Measurements from ENCODE around the gene KCNMB1. TPM values are rescaled to one million over a fixed set of nuclear protein-coding genes. Genes with fewer than 3 reads are reported as not detected.
A peak's percentile ranks its signal among the peaks of the same experiment; 100 is the strongest.

Gene KCNMB1
- not detected for total RNA-seq

- no peak for DNase-seq (ENCODE audit: low spot score)
- no peaks in the 10 kb centered on the region for H3K36me3 Mint-ChIP-seq
- H3K4me3 Mint-ChIP-seq, result no peak within 1 kb of the TSS
- H3K9me3 Mint-ChIP-seq, result no peaks in the 10 kb centered on the region
- peaks cover 0 to 8% of the 10 kb centered on the region in 2 donors for H3K27me3 Mint-ChIP-seq
- ATAC-seq, result no peak
- no peak within 1 kb of the TSS for H3K27ac Mint-ChIP-seq
- peaks cover 4 to 10% of the 10 kb centered on the region in 2 donors for H3K4me1 Mint-ChIP-seq (ENCODE audit: low read depth in 2 of 2)
These were observed at the start of gene KCNMB1 for GRCh38 chr5:170388818-170389549. Gene KCNMB1 (minus strand): TSS chr5:170389367. CDS start chr5:170385447, 3,920 bp downstream.

GRCh38 chr5:170438581-170438980 lies 49.4 kb upstream of the KCNMB1 start:
- ATAC-seq (no peak), DNase-seq (ENCODE audit: low spot score) (no peak)
- Mint-ChIP-seq H3K9me3 (no peaks in the 10 kb centered on the region), H3K27ac (no peak overlapping the region), H3K27me3 (no peaks in the 10 kb centered on the region), H3K4me3 (no peak overlapping the region), H3K36me3 (no peaks in the 10 kb centered on the region), H3K4me1 (ENCODE audit: low read depth in 2 of 2) (no peaks in the 10 kb centered on the region)

- Mint-ChIP-seq H3K36me3 (no peaks in the 10 kb centered on the region), H3K4me3 (no peak overlapping the region), H3K27me3 (no peaks in the 10 kb centered on the region), H3K4me1 (ENCODE audit: low read depth in 2 of 2) (no peaks in the 10 kb centered on the region), H3K27ac (no peak overlapping the region), H3K9me3 (no peaks in the 10 kb centered on the region)
- DNase-seq (ENCODE audit: low spot score) (no peak), ATAC-seq (no peak)
These were observed 48.6 kb upstream of the KCNMB1 start for GRCh38 chr5:170437621-170438375.

GRCh38 chr5:170436335-170436734 lies 47.2 kb upstream of the KCNMB1 start:
- no peak overlapping the region for H3K27ac Mint-ChIP-seq
- ATAC-seq (no peak), DNase-seq (ENCODE audit: low spot score) (no peak)
- no peaks in the 10 kb centered on the region for H3K36me3 Mint-ChIP-seq
- H3K27me3 Mint-ChIP-seq, result peaks cover 0 to 3% of the 10 kb centered on the region in 2 donors
- no peak overlapping the region for H3K4me3 Mint-ChIP-seq
- no peaks in the 10 kb centered on the region for H3K4me1 Mint-ChIP-seq (ENCODE audit: low read depth in 2 of 2)
- no peaks in the 10 kb centered on the region for H3K9me3 Mint-ChIP-seq

GRCh38 chr5:170434966-170435605 lies 45.9 kb upstream of the KCNMB1 start:
- Mint-ChIP-seq H3K27ac (no peak overlapping the region), H3K27me3 (peaks cover 0 to 6% of the 10 kb centered on the region in 2 donors), H3K4me3 (no peak overlapping the region), H3K36me3 (no peaks in the 10 kb centered on the region), H3K9me3 (no peaks in the 10 kb centered on the region), H3K4me1 (ENCODE audit: low read depth in 2 of 2) (no peaks in the 10 kb centered on the region)
- ATAC-seq (peak; percentile 58 to 73), DNase-seq (ENCODE audit: low spot score) (no peak)

- Mint-ChIP-seq H3K4me3 (no peak overlapping the region), H3K27me3 (peaks cover 7 to 8% of the 10 kb centered on the region in 2 donors), H3K4me1 (ENCODE audit: low read depth in 2 of 2) (no peaks in the 10 kb centered on the region), H3K27ac (no peak overlapping the region), H3K36me3 (no peaks in the 10 kb centered on the region), H3K9me3 (no peaks in the 10 kb centered on the region)
- no peak for ATAC-seq
- no peak for DNase-seq (ENCODE audit: low spot score)
These were observed 43.5 kb upstream of the KCNMB1 start for GRCh38 chr5:170432669-170433068.

GRCh38 chr5:170431571-170431970 lies 42.4 kb upstream of the KCNMB1 start:
- no peaks in the 10 kb centered on the region for H3K36me3 Mint-ChIP-seq
- H3K4me3 Mint-ChIP-seq, result no peak overlapping the region
- peaks cover 7 to 8% of the 10 kb centered on the region in 2 donors for H3K27me3 Mint-ChIP-seq
- no peak overlapping the region for H3K27ac Mint-ChIP-seq
- no peaks in the 10 kb centered on the region for H3K9me3 Mint-ChIP-seq
- H3K4me1 Mint-ChIP-seq (ENCODE audit: low read depth in 2 of 2), result no peaks in the 10 kb centered on the region
- no peak for ATAC-seq
- no peak for DNase-seq (ENCODE audit: low spot score)

GRCh38 chr5:170430866-170431437 lies 41.8 kb upstream of the KCNMB1 start:
- Mint-ChIP-seq H3K36me3 (no peaks in the 10 kb centered on the region), H3K4me3 (no peak overlapping the region), H3K27ac (no peak overlapping the region), H3K27me3 (peaks cover 7 to 8% of the 10 kb centered on the region in 2 donors), H3K9me3 (no peaks in the 10 kb centered on the region), H3K4me1 (ENCODE audit: low read depth in 2 of 2) (no peaks in the 10 kb centered on the region)
- DNase-seq (ENCODE audit: low spot score) (no peak), ATAC-seq (no peak)

- no peak for DNase-seq (ENCODE audit: low spot score)
- H3K9me3 Mint-ChIP-seq, result no peaks in the 10 kb centered on the region
- no peak overlapping the region for H3K4me3 Mint-ChIP-seq
- peaks cover 7 to 8% of the 10 kb centered on the region in 2 donors for H3K27me3 Mint-ChIP-seq
- no peaks in the 10 kb centered on the region for H3K4me1 Mint-ChIP-seq (ENCODE audit: low read depth in 2 of 2)
- H3K36me3 Mint-ChIP-seq, result no peaks in the 10 kb centered on the region
- no peak for ATAC-seq
- no peak overlapping the region for H3K27ac Mint-ChIP-seq
These were observed 41.1 kb upstream of the KCNMB1 start for GRCh38 chr5:170430256-170430655.

GRCh38 chr5:170429014-170429413 lies 39.8 kb upstream of the KCNMB1 start:
- Mint-ChIP-seq H3K4me1 (ENCODE audit: low read depth in 2 of 2) (no peaks in the 10 kb centered on the region), H3K27ac (no peak overlapping the region), H3K9me3 (no peaks in the 10 kb centered on the region), H3K4me3 (no peak overlapping the region), H3K36me3 (no peaks in the 10 kb centered on the region), H3K27me3 (peaks cover 7 to 8% of the 10 kb centered on the region in 2 donors)
- DNase-seq (ENCODE audit: low spot score), result no peak
- ATAC-seq, result no peak

- no peaks in the 10 kb centered on the region for H3K9me3 Mint-ChIP-seq
- DNase-seq (ENCODE audit: low spot score), result no peak
- H3K4me3 Mint-ChIP-seq, result no peak overlapping the region
- no peak for ATAC-seq
- no peaks in the 10 kb centered on the region for H3K4me1 Mint-ChIP-seq (ENCODE audit: low read depth in 2 of 2)
- H3K27ac Mint-ChIP-seq, result no peak overlapping the region
- H3K27me3 Mint-ChIP-seq, result peaks cover 7 to 8% of the 10 kb centered on the region in 2 donors
- no peaks in the 10 kb centered on the region for H3K36me3 Mint-ChIP-seq
These were observed 38.6 kb upstream of the KCNMB1 start for GRCh38 chr5:170427672-170428236.

- Mint-ChIP-seq H3K27ac (no peak overlapping the region), H3K9me3 (no peaks in the 10 kb centered on the region), H3K4me1 (ENCODE audit: low read depth in 2 of 2) (no peaks in the 10 kb centered on the region), H3K36me3 (no peaks in the 10 kb centered on the region), H3K27me3 (peaks cover 13 to 14% of the 10 kb centered on the region in 2 donors), H3K4me3 (no peak overlapping the region)
- ATAC-seq (no peak), DNase-seq (ENCODE audit: low spot score) (no peak)
These were observed 37.6 kb upstream of the KCNMB1 start for GRCh38 chr5:170426786-170427185.

GRCh38 chr5:170426149-170426767 lies 37.1 kb upstream of the KCNMB1 start:
- no peaks in the 10 kb centered on the region for H3K9me3 Mint-ChIP-seq
- H3K4me3 Mint-ChIP-seq, result no peak overlapping the region
- H3K27me3 Mint-ChIP-seq, result peaks cover 12 to 15% of the 10 kb centered on the region in 2 donors
- H3K4me1 Mint-ChIP-seq (ENCODE audit: low read depth in 2 of 2), result no peaks in the 10 kb centered on the region
- H3K27ac Mint-ChIP-seq, result no peak overlapping the region
- DNase-seq (ENCODE audit: low spot score), result no peak
- no peak for ATAC-seq
- no peaks in the 10 kb centered on the region for H3K36me3 Mint-ChIP-seq
